ENCODE measurements around the gene AKAP13.

DNA sequence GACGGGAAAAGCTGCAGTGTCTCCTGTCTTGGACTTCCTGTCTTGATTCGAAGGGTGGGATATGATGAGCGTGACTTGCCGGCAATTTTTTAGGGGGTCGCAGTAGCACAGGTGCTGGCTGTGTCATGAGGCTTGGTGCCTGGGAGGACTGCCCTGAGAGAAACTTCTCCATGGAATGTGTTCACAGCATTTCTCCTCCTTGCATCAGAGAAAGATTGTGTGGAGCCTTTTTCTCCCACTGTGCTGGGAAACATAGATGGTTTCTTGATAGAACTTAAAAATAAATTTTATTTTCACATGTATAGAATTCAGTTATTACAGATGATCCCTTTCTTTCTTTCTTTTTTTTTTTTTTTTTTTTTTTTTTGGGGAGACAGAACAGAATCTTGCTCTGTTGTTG, 292.9 kb downstream of the AKAP13 start:
- TF ChIP-seq ZNF76 (tag by site-specific recombination; IDR thresholded peaks at IDR 0.05; ENCODE audit: borderline replicate concordance, low read depth) = no peak
- TF ChIP-seq, protein P1, sequence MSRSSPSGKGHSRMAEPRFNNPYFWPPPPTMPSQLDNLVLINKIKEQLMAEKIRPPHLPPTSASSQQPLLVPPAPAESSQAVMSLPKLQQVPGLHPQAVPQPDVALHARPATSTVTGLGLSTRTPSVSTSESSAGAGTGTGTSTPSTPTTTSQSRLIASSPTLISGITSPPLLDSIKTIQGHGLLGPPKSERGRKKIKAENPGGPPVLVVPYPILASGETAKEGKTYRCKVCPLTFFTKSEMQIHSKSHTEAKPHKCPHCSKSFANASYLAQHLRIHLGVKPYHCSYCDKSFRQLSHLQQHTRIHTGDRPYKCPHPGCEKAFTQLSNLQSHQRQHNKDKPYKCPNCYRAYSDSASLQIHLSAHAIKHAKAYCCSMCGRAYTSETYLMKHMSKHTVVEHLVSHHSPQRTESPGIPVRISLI (tag by site-specific recombination; IDR thresholded peaks at IDR 0.05) = no peak
- TF ChIP-seq, protein P2, sequence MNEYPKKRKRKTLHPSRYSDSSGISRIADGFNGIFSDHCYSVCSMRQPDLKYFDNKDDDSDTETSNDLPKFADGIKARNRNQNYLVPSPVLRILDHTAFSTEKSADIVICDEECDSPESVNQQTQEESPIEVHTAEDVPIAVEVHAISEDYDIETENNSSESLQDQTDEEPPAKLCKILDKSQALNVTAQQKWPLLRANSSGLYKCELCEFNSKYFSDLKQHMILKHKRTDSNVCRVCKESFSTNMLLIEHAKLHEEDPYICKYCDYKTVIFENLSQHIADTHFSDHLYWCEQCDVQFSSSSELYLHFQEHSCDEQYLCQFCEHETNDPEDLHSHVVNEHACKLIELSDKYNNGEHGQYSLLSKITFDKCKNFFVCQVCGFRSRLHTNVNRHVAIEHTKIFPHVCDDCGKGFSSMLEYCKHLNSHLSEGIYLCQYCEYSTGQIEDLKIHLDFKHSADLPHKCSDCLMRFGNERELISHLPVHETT (tag by site-specific recombination; IDR thresholded peaks at IDR 0.05) = no peak
- no peak for TF ChIP-seq CTCF (tag by site-specific recombination; IDR thresholded peaks at IDR 0.05)

Measured in HEK293 (cell line).